Measurements from ENCODE around the gene FGF12.
A peak's percentile ranks its signal among the peaks of the same experiment; 100 is the strongest.

FGF12 gene

GRCh38 chr3:192260116-192261010, 467.0 kb downstream of the FGF12 start:
- Mint-ChIP-seq H3K9me3 (no peaks in the 10 kb centered on the region), H3K4me1 (no peaks in the 10 kb centered on the region), H3K4me3 (no peak overlapping the region), H3K27ac (no peak overlapping the region), H3K36me3 (ENCODE audit: low read depth) (no peaks in the 10 kb centered on the region), H3K27me3 (ENCODE audit: low read depth) (no peaks in the 10 kb centered on the region)
- TF ChIP-seq, protein P1, sequence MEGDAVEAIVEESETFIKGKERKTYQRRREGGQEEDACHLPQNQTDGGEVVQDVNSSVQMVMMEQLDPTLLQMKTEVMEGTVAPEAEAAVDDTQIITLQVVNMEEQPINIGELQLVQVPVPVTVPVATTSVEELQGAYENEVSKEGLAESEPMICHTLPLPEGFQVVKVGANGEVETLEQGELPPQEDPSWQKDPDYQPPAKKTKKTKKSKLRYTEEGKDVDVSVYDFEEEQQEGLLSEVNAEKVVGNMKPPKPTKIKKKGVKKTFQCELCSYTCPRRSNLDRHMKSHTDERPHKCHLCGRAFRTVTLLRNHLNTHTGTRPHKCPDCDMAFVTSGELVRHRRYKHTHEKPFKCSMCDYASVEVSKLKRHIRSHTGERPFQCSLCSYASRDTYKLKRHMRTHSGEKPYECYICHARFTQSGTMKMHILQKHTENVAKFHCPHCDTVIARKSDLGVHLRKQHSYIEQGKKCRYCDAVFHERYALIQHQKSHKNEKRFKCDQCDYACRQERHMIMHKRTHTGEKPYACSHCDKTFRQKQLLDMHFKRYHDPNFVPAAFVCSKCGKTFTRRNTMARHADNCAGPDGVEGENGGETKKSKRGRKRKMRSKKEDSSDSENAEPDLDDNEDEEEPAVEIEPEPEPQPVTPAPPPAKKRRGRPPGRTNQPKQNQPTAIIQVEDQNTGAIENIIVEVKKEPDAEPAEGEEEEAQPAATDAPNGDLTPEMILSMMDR (IDR thresholded peaks at IDR 0.05; ENCODE audit: unreplicated experiment in 3 of 3), result no peak

DNA sequence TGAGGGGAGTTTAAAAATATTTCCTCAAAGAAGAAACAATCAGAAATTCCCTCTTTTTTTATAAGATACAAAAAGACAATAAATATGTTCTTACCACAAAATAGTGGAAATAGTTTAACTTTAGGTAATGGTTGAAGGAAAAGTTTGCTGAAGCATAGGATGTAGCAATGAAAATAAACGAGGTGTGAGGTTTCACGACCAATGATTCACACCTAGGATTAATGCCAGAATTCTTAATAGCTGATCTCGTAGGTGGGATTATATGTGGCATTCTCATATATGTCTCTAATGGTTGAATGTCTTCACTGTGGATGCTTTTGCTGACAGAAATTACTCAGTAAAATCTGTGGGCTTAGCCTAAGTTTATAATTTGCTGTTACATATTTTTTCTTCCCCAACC, 467.7 kb downstream of the FGF12 start:
- H3K4me3 Mint-ChIP-seq, result no peak overlapping the region
- H3K27me3 Mint-ChIP-seq (ENCODE audit: low read depth), result no peaks in the 10 kb centered on the region
- H3K9me3 Mint-ChIP-seq, result no peaks in the 10 kb centered on the region
- no peak overlapping the region for H3K27ac Mint-ChIP-seq
- H3K4me1 Mint-ChIP-seq, result no peaks in the 10 kb centered on the region
- no peaks in the 10 kb centered on the region for H3K36me3 Mint-ChIP-seq (ENCODE audit: low read depth)
- TF ChIP-seq, protein P1 (IDR thresholded peaks at IDR 0.05; ENCODE audit: unreplicated experiment in 3 of 3), result no peak

- H3K9me3 Mint-ChIP-seq, result no peaks in the 10 kb centered on the region
- no peaks in the 10 kb centered on the region for H3K36me3 Mint-ChIP-seq (ENCODE audit: low read depth)
- no peak overlapping the region for H3K27ac Mint-ChIP-seq
- H3K4me1 Mint-ChIP-seq, result no peaks in the 10 kb centered on the region
- no peaks in the 10 kb centered on the region for H3K27me3 Mint-ChIP-seq (ENCODE audit: low read depth)
- no peak overlapping the region for H3K4me3 Mint-ChIP-seq
- TF ChIP-seq, protein P1 (IDR thresholded peaks at IDR 0.05; ENCODE audit: unreplicated experiment in 3 of 3), result no peak
These were observed 468.6 kb downstream of the FGF12 start for GRCh38 chr3:192258721-192259120.

GRCh38 chr3:192255839-192256238, 471.5 kb downstream of the FGF12 start:
- H3K4me1 Mint-ChIP-seq, result peaks cover 5% of the 10 kb centered on the region

DNA sequence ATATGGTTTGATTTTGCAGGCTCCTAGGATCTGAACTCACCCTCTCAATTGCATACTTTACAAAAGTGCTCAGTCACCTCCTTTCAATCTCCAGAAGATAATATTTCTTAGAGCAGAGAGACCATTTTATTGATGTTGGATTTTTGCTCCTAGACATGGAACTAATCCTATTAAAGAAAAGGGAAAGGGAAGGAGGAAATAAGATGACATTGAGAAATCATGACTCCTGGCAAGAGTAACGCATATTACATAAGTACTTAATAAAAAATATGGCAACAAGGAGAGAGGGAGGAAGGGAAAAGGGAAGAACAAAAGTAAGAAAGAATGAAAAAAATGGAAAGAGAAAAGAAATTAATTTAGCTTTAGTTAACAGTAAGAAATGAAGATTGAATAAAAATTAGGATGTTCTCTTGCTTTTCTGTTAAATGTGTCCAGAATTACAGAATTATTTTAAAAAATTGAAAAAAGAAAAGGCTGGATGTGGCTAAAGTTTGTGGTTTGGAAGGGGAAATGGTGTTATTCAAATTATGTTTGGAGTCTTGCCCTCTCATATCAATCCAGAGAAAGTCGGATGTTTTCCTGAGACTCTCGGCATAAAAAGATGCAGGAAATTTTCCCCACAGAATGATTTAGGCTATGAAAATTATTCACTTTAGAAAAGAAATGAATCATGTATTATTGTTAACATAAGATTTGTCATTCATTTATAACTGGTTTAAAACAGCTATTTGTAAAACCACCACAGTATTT, 474.0 kb downstream of the FGF12 start:
- Mint-ChIP-seq H3K27ac (peak overlapping the region in 1 of 3 experiments; percentile 4), H3K4me1 (peaks cover 5% of the 10 kb centered on the region), H3K9me3 (no peaks in the 10 kb centered on the region), H3K4me3 (no peak overlapping the region), H3K36me3 (ENCODE audit: low read depth) (no peaks in the 10 kb centered on the region), H3K27me3 (ENCODE audit: low read depth) (no peaks in the 10 kb centered on the region)
- TF ChIP-seq, protein P1 (IDR thresholded peaks at IDR 0.05; ENCODE audit: unreplicated experiment in 3 of 3), result no peak

More at GRCh38 chr3:192255839-192256238, 471.5 kb downstream of the FGF12 start:
- TF ChIP-seq, protein P1 (IDR thresholded peaks at IDR 0.05; ENCODE audit: unreplicated experiment in 3 of 3), result no peak
- H3K9me3 Mint-ChIP-seq, result no peaks in the 10 kb centered on the region
- H3K27me3 Mint-ChIP-seq (ENCODE audit: low read depth), result no peaks in the 10 kb centered on the region
- H3K4me3 Mint-ChIP-seq, result no peak overlapping the region
- no peak overlapping the region for H3K27ac Mint-ChIP-seq
- no peaks in the 10 kb centered on the region for H3K36me3 Mint-ChIP-seq (ENCODE audit: low read depth)
